CD4-positive, alpha-beta T cell (primary cell): ENCODE results near the gene NR5A1. TPM values are rescaled to one million over a fixed set of nuclear protein-coding genes. Genes with fewer than 3 reads are reported as not detected.

Experiments
- ATAC-seq: fragments of 200-7000 bp; cut with Tn5 transposase; one replicate; pipeline ENCODE4 v1.10.0; 2022; ENCODE audit warnings: mild to moderate bottlenecking; ENCODE audit not compliant: poor library complexity
- CTCF ChIA-PET: fragments of 350-600 bp; sonication (Branson Sonifier 250); formaldehyde crosslinking; loops from one replicate; lab custom pipeline; 2021; ENCODE audit warnings: antibody characterized with exemption, inconsistent platforms; lab: Charles Lee
- POLR2A ChIA-PET: fragments of 350-600 bp; sonication (Branson Sonifier 250); formaldehyde crosslinking; loops from one replicate; lab custom pipeline; 2021; ENCODE audit warnings: antibody characterized with exemption, inconsistent platforms; lab: Charles Lee
- DNase-seq, 14 experiments: peaks; one replicate each; pipeline ENCODE4 v3.0.0-alpha.2; 2013 to 2020; ENCODE audit warnings: mixed read lengths in 2 of 14
- H3K27ac ChIP-seq, 2 donors: one replicate each; pipeline versions ENCODE4 v1.5.1 to v1.7.0; 2013; ENCODE audit warnings: low read length in 2 of 2, low read depth in 1 of 2, mild to moderate bottlenecking in 1 of 2
- H3K27me3 ChIP-seq, 2 experiments: 1 replicate in 1 of 2; 2 replicates in 1 of 2; pipeline versions ENCODE4 v1.6.1 to v1.7.0; 2013; ENCODE audit warnings: low read length in 2 of 2, control low read depth in 1 of 2, mild to moderate bottlenecking in 1 of 2, moderate library complexity in 1 of 2; ENCODE audit not compliant: insufficient read depth in 2 of 2, control insufficient read depth in 1 of 2
- H3K36me3 ChIP-seq: one replicate; pipeline ENCODE4 v1.6.1; 2013; ENCODE audit warnings: low read length, control low read depth; ENCODE audit not compliant: insufficient read depth
- H3K4me1 ChIP-seq: one replicate; pipeline ENCODE4 v1.6.1; 2013; ENCODE audit warnings: low read length, control low read depth; ENCODE audit not compliant: insufficient read depth
- H3K4me3 ChIP-seq: one replicate; pipeline ENCODE4 v1.5.1; 2013; ENCODE audit warnings: mild to moderate bottlenecking, low read length, moderate library complexity
- H3K9me3 ChIP-seq, 2 experiments: 1 replicate in 1 of 2; 2 replicates in 1 of 2; pipeline versions ENCODE4 v1.6.1 to v1.7.0; 2013; ENCODE audit warnings: low read length in 2 of 2, mild to moderate bottlenecking in 2 of 2, control low read depth in 1 of 2, moderate library complexity in 1 of 2; ENCODE audit not compliant: control insufficient read depth in 1 of 2, insufficient read depth in 1 of 2
- H3K27ac Mint-ChIP-seq: one replicate; pipeline ENCODE4 v1.8.0; 2020; ENCODE audit warnings: mixed read lengths
- H3K27me3 Mint-ChIP-seq: one replicate; pipeline ENCODE4 v1.8.0; 2021; ENCODE audit warnings: mixed read lengths
- H3K36me3 Mint-ChIP-seq: one replicate; pipeline ENCODE4 v1.8.0; 2021; ENCODE audit warnings: low read depth, mixed read lengths
- H3K4me1 Mint-ChIP-seq: one replicate; pipeline ENCODE4 v1.8.0; 2021; ENCODE audit warnings: low read depth, mixed read lengths
- H3K4me3 Mint-ChIP-seq: one replicate; pipeline ENCODE4 v1.8.0; 2020; ENCODE audit warnings: mild to moderate bottlenecking, mixed read lengths
- H3K9me3 Mint-ChIP-seq: one replicate; pipeline ENCODE4 v1.8.0; 2020; ENCODE audit warnings: mixed read lengths
- CTCF ChIP-seq: fragments of 200-600 bp; IDR thresholded peaks from one replicate; pipeline ENCODE4 v1.8.0; 2022; ENCODE audit warnings: antibody characterized with exemption, mild to moderate bottlenecking
- intact Hi-C, 2 experiments: fragments of 100-400 bp; cut with DNase I in 1 of 2; cut with micrococcal nuclease in 1 of 2; formaldehyde crosslinking; loops; one replicate each; pipeline versions ENCODE4 v1.15.1 to v1.9.0; 2023 to 2025; cut with DNase I, micrococcal nuclease
- total RNA-seq, 174 experiments: library from RNA in 2 of 174; stranded (reverse) in 2 of 174; gene quantifications; one replicate each; pipeline ENCODE4 v1.2.3 and lab custom pipeline; 2021 to 2026

NR5A1 gene
- total RNA-seq, 2 experiments from 2014 or later, result not detected

- peaks cover 0 to 4% of the 10 kb centered on the region in 2 experiments for H3K27me3 ChIP-seq
- POLR2A ChIA-PET, result no interaction called here
- no peaks in the 10 kb centered on the region for H3K9me3 Mint-ChIP-seq
- intact Hi-C loops, result no loop called here
- H3K36me3 Mint-ChIP-seq, result no peaks in the 10 kb centered on the region
- no peak overlapping the region for H3K4me3 Mint-ChIP-seq
- DNase-seq (no peak), ATAC-seq (no peak)
- H3K4me1 ChIP-seq, result no peaks in the 10 kb centered on the region
- H3K27me3 Mint-ChIP-seq, result peaks cover 5% of the 10 kb centered on the region
- CTCF ChIA-PET, result no interaction called here
- H3K4me1 Mint-ChIP-seq, result no peaks in the 10 kb centered on the region
- no peak overlapping the region for H3K4me3 ChIP-seq
- no peaks in the 10 kb centered on the region for H3K36me3 ChIP-seq
- H3K27ac Mint-ChIP-seq, result no peak overlapping the region
- no peak for TF ChIP-seq CTCF
- H3K27ac ChIP-seq, result no peak overlapping the region
- peaks cover 0 to 4% of the 10 kb centered on the region in 2 experiments for H3K9me3 ChIP-seq
Observed at GRCh38 chr9:124485936-124486335, 21.3 kb downstream of the NR5A1 start.

- no peaks in the 10 kb centered on the region for H3K36me3 Mint-ChIP-seq
- H3K27me3 Mint-ChIP-seq, result peaks cover 8% of the 10 kb centered on the region
- no peak overlapping the region for H3K27ac Mint-ChIP-seq
- ChIA-PET CTCF (no interaction called here), POLR2A (no interaction called here)
- no peak for DNase-seq
- no peak for TF ChIP-seq CTCF
- H3K4me1 ChIP-seq, result no peaks in the 10 kb centered on the region
- no peak overlapping the region for H3K4me3 Mint-ChIP-seq
- no peak overlapping the region for H3K27ac ChIP-seq
- H3K9me3 Mint-ChIP-seq, result no peaks in the 10 kb centered on the region
- H3K4me1 Mint-ChIP-seq, result no peaks in the 10 kb centered on the region
- H3K27me3 ChIP-seq, result peaks cover 0 to 4% of the 10 kb centered on the region in 2 experiments
- intact Hi-C loops, result no loop called here
- H3K36me3 ChIP-seq, result no peaks in the 10 kb centered on the region
- H3K4me3 ChIP-seq, result no peak overlapping the region
- H3K9me3 ChIP-seq, result peaks cover 0 to 4% of the 10 kb centered on the region in 2 experiments
- ATAC-seq, result no peak
Observed at GRCh38 chr9:124485201-124485600, 22.0 kb downstream of the NR5A1 start.

- ATAC-seq (no peak), DNase-seq (no peak)
- CTCF ChIA-PET, result no interaction called here
- intact Hi-C loops, result no loop called here
- Histone ChIP-seq H3K4me3 (no peak overlapping the region), H3K27me3 (peaks cover 0 to 7% of the 10 kb centered on the region in 2 experiments), H3K4me1 (no peaks in the 10 kb centered on the region), H3K36me3 (no peaks in the 10 kb centered on the region), H3K9me3 (peaks cover 0 to 8% of the 10 kb centered on the region in 2 experiments), H3K27ac (no peak overlapping the region)
- H3K36me3 Mint-ChIP-seq, result no peaks in the 10 kb centered on the region
- TF ChIP-seq CTCF, result no peak
- POLR2A ChIA-PET, result no interaction called here
- H3K27ac Mint-ChIP-seq, result no peak overlapping the region
- H3K4me1 Mint-ChIP-seq, result no peaks in the 10 kb centered on the region
- H3K27me3 Mint-ChIP-seq, result peaks cover 18% of the 10 kb centered on the region
- H3K4me3 Mint-ChIP-seq, result no peak overlapping the region
- H3K9me3 Mint-ChIP-seq, result no peaks in the 10 kb centered on the region
Observed at GRCh38 chr9:124483481-124483880, 23.7 kb downstream of the NR5A1 start.
